ENCODE results near the gene CDK14.

CDK14 gene

DNA sequence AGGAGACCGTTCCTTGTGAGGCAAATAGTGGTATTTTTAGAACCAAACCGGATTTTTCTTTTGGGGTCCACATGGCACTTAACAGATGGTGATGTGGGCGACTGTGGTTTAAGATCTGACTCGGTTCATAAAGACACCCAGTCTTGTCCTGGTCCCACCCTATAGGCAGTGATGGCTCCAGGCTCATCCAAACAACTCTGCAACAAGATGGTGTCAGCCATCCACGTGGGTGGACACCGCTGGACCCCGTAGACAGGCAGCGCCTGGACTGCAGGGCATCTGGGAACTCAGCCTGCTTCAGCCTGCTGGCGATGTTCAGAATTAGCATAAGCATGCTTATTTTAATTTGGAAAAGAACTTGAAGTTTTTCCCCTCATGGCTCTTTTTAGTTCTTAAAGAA is 409.7 kb downstream of the CDK14 start:
- no peak for DNase-seq (ENCODE audit: low read depth)

DNA sequence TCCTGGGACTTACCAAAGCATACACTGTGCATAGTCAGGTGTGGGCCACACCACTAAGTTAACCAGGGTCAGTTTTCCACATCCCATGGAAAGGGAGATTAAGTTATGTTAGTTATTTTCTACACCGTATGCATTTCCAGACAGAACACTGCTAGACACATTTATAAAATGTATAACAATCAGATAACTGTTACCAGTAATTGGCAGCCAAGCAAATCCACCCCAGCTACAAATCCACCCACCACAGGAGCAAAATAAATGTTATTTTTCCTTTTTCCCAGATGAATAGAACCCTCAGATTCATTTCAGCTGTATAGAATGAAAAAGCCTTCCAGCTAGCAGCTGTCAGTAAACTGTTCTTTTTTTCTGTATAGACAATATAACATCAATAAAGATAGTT is 411.2 kb downstream of the CDK14 start:
- DNase-seq (ENCODE audit: low read depth) = no peak

DNA sequence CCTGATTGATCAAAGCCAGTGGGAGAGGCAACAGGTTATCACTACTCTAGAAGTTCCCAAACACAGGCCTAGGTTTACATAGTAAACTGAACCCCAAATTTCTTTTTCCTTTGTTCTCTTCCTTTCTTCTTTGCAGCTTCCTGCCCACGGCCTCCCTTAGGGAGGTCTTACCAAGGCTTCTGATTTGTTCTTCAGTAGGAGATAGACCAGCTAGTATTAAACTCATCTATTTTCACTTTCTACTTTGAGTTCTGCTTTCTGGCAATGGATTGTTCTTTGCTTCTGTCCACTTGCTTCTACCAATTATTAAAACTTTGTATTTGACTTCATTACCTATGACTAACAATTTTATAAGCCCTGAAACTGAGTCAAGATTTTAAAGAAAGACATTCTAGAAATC is 417.0 kb downstream of the CDK14 start:
- DNase-seq (ENCODE audit: low read depth) = no peak

- DNase-seq (ENCODE audit: low read depth) = no peak
Measured at GRCh38 chr7:91019686-91020385, 423.7 kb downstream of the CDK14 start.

DNA sequence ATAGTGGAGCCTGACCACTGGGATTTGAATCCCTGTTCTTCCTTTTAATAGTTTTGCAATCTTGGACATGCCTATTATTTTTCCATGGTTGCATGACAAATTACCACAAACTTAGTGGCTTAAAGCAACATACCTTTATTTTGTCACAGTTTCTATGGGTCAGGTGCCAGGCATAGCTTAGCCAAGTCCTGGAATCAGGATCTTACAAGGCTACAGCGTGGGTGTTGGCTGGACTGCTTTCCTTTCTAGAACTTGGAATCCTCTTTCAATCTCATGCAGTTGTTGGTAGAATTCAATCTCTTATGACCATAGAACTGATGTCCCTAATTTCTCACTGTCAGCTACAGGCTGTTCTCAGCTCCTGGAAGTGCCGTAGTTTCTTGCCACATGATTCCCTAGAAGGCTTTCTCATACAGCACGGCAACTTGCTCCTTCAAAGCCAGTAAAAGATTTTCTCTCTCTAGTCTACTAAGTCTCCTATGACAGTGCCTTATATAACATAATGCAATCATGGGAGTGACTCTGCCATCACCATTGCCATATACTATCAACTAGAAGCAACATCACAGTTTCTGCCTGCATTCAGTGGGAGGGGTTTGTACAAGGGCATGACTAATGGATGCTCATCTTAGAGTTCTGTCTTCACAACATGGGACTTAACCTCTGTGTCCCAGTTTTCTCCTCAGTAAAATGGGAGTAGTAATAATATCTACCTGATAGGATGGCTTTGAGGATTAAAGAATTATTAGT is 424.7 kb downstream of the CDK14 start:
- no peak for DNase-seq (ENCODE audit: low read depth)

DNA sequence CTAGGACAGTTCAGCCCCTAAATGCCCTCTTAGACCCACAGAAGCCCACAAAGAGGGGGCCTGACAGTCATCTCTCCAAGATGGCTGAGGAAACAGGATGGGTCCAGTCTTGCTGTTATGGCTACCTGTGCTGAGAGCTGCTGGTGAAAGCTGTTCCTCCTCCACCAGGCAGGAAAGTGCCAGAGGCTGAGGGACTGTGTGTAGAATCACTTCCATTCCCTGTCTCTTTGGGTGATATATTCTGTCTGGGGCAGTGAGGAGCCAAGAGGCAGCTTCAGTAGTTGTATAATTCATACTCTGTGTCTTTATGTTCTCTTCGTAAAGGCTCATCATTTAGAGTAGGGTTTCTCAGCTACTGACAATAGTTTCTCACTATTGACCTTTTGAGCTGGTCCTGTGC is 425.8 kb downstream of the CDK14 start:
- no peak for DNase-seq (ENCODE audit: low read depth)

- DNase-seq (ENCODE audit: low read depth) = no peak
Measured at GRCh38 chr7:91025906-91026390, 429.8 kb downstream of the CDK14 start.

- DNase-seq (ENCODE audit: low read depth) = no peak
Measured at GRCh38 chr7:91029688-91030087, 433.6 kb downstream of the CDK14 start.

GRCh38 chr7:91030680-91031380 is 434.7 kb downstream of the CDK14 start:
- DNase-seq (ENCODE audit: low read depth) = no peak

GRCh38 chr7:91031757-91032156 is 435.6 kb downstream of the CDK14 start:
- DNase-seq (ENCODE audit: low read depth) = no peak

DNA sequence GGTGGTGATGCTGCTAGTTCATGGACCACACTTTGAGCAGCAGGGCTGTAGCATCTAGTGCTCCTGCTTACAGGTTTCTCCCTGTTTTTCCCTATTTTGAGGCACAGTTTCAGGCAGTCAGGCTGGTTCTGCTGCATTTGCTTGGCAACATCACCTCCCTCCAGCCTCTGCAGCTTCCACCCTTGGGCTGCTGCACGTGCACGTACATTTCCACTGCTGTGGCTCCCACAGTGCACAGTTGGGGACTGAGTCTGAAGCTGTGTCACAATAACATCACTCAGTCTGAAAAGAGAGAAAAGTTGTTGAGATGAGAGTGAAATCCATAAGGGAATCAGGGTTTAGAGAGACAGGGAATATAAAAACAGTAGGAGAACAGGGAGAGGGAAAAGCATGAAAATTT is 437.5 kb downstream of the CDK14 start:
- no peak for DNase-seq (ENCODE audit: low read depth)

DNA sequence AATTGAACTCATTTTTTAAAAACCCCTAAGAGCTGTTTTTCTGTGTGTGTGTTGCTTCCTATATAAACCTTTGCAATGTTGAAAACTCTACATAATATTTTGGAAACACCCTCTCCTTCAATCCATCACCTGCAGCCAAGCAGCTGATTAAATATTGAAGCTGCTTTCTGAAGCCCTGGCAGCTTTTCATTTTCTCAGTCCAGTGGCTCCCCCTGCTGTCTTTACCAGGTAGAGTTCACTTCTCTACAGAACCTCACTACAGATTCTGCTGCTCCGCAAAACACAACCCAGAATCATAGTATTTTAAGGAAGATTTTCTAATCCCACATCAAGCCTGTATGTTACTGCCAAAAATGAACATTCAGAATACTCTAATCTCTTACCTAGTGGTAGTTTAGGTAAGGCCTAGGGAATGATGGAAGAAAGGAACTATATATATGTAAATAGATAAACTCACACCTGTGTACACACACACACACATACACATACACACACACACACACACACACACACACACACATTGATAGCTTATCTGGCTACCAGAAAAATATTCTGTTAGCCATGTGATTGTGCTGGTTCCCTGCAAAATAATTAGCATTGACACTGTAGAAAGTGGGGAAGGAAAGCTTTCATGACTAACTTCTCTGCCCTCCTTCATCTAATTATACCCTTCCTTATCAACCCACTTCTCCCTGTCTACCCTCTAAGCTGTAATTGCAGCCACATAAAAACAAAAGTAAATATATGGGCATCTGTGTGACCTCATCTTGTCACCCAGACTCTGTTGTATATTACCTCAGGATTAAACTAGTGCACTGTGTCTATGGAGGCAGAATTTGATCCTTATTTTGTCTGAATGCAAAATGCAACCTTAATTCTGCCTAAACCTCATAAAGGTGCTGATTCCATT is 438.6 kb downstream of the CDK14 start:
- no peak for DNase-seq (ENCODE audit: low read depth)

DNA sequence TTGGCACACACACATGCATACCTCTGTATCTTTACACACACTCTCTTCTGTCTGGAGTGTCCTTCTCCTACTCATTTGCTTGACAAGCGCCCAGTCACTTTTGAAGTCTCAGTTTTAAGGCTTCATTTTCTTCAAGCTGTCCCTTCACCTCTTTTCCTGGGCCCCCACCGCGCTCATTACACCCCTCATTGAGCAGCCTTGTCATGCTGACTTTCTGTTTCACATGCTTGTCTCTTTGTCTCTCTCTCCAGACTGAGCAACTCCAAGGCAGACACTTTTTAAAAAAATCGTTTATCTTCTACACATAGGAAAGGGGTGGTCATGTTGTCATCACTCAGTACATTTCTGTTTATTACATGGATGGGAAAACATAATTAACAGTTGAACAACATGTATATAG is 442.9 kb downstream of the CDK14 start:
- no peak for DNase-seq (ENCODE audit: low read depth)

DNA sequence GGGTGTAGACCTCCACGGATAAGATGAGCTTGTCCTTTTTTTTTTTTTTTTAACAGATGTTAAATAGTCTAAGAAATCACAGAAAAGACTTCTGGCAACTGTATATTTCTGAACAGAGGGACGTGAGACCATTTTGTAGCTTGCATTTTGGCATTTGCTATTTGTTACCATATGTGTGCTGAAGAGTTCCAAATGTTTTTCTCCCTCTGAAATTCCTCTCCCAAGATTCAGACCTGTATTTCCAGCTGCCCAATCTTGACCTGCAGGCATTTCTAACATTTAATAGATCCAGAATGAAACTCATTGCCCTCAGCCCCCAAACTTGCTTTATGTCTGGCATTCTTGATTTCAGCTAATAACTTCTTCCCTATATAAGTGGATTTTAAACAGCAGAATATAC is 445.0 kb downstream of the CDK14 start:
- DNase-seq (ENCODE audit: low read depth) = no peak

DNA sequence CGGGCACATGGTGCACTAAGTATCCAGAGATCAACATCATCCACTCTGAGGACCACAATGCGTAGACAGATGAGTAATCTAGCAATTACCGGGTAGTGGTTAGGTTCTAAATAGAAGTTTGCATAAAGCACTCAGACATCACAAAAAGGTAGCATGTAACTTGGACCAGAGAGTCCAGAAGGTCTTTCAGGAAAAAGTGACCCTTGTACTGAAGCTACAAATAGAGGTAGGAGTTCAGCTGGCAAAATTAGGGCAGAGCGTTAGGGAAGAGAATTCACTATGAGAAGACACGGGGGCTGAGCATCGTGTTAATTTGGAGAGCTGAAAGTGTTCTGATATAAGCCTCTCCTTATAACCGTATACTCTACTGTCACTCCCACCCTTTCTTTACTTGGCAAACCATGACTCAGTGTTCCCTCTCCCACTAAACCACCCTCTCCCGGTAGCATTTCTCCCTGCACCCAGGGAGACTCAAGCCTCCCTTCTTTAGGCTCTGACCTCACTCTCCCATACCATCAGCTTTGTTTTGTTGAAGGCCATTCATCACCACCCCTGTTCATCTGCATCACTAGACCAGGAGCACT is 445.9 kb downstream of the CDK14 start:
- DNase-seq (ENCODE audit: low read depth) = no peak

GRCh38 chr7:91043186-91043585 is 447.1 kb downstream of the CDK14 start:
- DNase-seq (ENCODE audit: low read depth) = no peak

- DNase-seq (ENCODE audit: low read depth) = no peak
Measured at GRCh38 chr7:91043924-91044645, 448.0 kb downstream of the CDK14 start.

DNA sequence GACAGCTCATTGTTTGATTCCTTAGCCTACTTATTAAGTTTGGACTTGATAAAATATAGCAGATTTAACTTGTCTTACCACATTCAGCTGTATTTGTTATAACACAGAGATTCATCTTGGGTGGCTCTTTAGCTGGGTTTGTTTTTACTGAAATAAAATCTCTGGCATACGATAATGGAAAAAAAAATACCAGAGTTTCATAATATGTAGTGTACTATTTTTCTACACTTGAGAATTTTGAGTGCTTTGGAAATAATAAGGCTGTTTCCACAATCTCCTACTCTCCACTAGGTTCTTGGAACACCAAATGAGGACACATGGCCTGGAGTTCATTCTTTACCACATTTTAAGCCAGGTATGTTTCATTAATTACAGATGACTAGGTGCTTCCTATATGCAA is 449.5 kb downstream of the CDK14 start:
- no peak for DNase-seq (ENCODE audit: low read depth)

DNA sequence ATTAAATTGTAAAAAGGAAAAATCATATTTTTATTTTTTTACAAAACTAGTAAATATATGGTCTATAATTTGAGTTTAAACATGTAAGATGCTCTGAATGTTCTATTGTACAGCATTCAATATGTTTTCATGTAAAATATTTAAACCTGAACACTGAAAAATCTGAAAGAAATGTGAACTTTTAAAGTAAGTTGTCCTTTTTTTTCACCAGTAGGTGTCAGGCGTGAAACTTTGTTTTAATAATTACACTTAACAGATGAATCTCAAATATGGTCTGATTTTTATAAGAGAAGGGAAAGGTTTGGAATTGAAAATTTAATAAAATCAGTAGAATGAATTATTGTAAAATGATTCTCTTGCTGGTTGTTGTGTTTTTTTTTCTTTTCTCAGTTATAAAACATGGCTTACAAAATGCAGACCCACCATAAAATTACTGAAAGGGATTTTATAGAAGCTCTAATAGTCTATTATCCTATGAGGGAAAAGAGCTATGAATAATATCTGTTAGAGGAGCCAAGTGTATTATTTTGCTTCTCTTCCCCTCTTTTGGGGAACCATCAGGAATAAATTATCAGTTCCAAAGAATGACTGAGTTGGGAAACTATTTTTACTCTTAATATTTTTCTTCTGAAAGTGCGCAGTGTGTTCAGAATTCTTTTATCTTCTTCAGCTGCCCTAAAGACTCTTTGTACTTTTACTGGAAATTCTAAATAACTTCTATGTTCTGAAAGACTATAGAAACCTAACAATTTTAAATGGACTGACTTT is 450.4 kb downstream of the CDK14 start:
- no peak for DNase-seq (ENCODE audit: low read depth)

GRCh38 chr7:91047636-91048035 is 451.5 kb downstream of the CDK14 start:
- no peak for DNase-seq (ENCODE audit: low read depth)

All from activated T-helper 9 cell treated with anti-CD3 and anti-CD28 coated beads, Interleukin-2, amount 50 U/mL, for 16 hours (primary cell).